Kidney (tissue), 14 donors: Measurements from ENCODE around the gene GIMAP1. TPM values are rescaled to one million over a fixed set of nuclear protein-coding genes. Genes with fewer than 3 reads are reported as not detected.

Experiments used
- DNase-seq, 5 donors: peaks; one replicate each; pipeline ENCODE4 v3.0.0-alpha.2; 2013 to 2020
- FAIRE-seq: peaks from 2 replicates; lab custom pipeline; 2012; peaks lifted over from hg19 to GRCh38; lab: Jason Lieb, UNC
- H3K27ac ChIP-seq, 2 donors: one replicate each; pipeline ENCODE4 v1.7.0; 2013; ENCODE audit warnings: low read depth in 2 of 2, low read length in 2 of 2, inconsistent platforms in 1 of 2
- H3K27me3 ChIP-seq: one replicate; pipeline ENCODE4 v1.7.1; 2013; ENCODE audit warnings: low read length, inconsistent platforms; ENCODE audit not compliant: control insufficient read depth, insufficient read depth
- H3K36me3 ChIP-seq, 3 donors: one replicate each; pipeline versions ENCODE4 v1.7.0 to v1.7.1; 2013; ENCODE audit warnings: low read length in 3 of 3, control low read depth in 1 of 3, inconsistent platforms in 1 of 3; ENCODE audit not compliant: insufficient read depth in 3 of 3, control insufficient read depth in 2 of 3
- H3K4me1 ChIP-seq, 3 donors: one replicate each; pipeline versions ENCODE4 v1.7.0 to v1.7.1; 2013; ENCODE audit warnings: low read length in 3 of 3, inconsistent platforms in 1 of 3, low read depth in 1 of 3; ENCODE audit not compliant: control insufficient read depth in 2 of 3, insufficient read depth in 2 of 3
- H3K4me3 ChIP-seq, 3 donors: one replicate each; pipeline versions ENCODE4 v1.7.0 to v1.8.1; 2013; ENCODE audit warnings: low read length in 3 of 3, control low read depth in 1 of 3, inconsistent platforms in 1 of 3
- H3K9ac ChIP-seq, 3 donors: one replicate each; pipeline versions ENCODE4 v1.7.0 to v1.7.1; 2013; ENCODE audit warnings: low read length in 3 of 3, control low read depth in 1 of 3, inconsistent platforms in 1 of 3
- H3K9me3 ChIP-seq, 3 donors: one replicate each; pipeline versions ENCODE4 v1.7.0 to v1.7.1; 2013; ENCODE audit warnings: low read length in 3 of 3, control low read depth in 1 of 3, inconsistent platforms in 1 of 3; ENCODE audit not compliant: control insufficient read depth in 2 of 3, insufficient read depth in 1 of 3
- intact Hi-C: fragments of 100-400 bp; cut with DNase I; formaldehyde crosslinking; loops from one replicate; pipeline ENCODE4 v1.11.1; 2022
- polyA plus RNA-seq: library from polyadenylated mRNA; stranded (reverse); fragments of 350-450 nt; fragmentation: Illumina TruSeq; extraction: RNeasy Lipid Tissue Mini Kit (QIAGEN cat#74804); gene quantifications from one replicate; pipeline ENCODE4 v1.2.3, GENCODE V29; 2014; ENCODE audit warnings: low read depth, low replicate concordance; ENCODE audit not compliant: insufficient read depth
- total RNA-seq: library from RNA; stranded (reverse); fragmentation: NEBNext Ultra II Directional; extraction: Animal tissue kit (Norgen Biotek cat#: 25700); gene quantifications from one replicate; pipeline ENCODE4 v1.2.1, GENCODE V29; 2021
- TF ChIP-seq, protein P1 (sequence below): IDR thresholded peaks from 3 replicates; pipeline ENCODE4 v1.5.1; 2012; ENCODE audit warnings: mild to moderate bottlenecking, moderate library complexity, borderline replicate concordance; ENCODE audit not compliant: insufficient read depth; ENCODE audit errors: extremely low read depth
- donor health status: control.
- donor health status: control.
- donor health status: control.
- donor health status: control.
- donor health status: control.
- donor health status: DM: yes; HTN: yes; CAD: no.
- donor health status: Normal renal cell carcinoma (clear cell type).

The GIMAP1 gene
- total and polyA plus RNA-seq, 2 donors from 2014 or later = 6.4 to 10.2 TPM

DNA sequence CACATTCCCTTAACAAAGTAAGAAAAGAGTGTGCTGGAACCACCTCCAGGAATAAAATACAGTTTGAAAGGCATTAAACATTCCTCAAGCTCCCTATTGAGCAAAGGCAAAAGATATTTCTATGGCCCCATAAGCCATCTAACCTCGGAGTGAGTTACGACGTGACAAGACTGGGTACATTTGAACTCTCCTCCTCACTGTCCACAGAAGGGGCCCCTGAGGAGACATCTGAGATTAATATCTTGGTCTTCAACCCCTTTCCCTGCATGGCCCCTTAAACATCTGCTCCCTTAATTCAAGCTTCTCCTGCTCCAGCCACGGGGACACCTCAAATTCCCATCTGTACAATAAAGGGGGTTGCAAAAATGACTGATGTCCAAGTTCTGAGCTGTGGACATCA lies 526 bp downstream of the GIMAP1 start:
- TF ChIP-seq, protein P1, sequence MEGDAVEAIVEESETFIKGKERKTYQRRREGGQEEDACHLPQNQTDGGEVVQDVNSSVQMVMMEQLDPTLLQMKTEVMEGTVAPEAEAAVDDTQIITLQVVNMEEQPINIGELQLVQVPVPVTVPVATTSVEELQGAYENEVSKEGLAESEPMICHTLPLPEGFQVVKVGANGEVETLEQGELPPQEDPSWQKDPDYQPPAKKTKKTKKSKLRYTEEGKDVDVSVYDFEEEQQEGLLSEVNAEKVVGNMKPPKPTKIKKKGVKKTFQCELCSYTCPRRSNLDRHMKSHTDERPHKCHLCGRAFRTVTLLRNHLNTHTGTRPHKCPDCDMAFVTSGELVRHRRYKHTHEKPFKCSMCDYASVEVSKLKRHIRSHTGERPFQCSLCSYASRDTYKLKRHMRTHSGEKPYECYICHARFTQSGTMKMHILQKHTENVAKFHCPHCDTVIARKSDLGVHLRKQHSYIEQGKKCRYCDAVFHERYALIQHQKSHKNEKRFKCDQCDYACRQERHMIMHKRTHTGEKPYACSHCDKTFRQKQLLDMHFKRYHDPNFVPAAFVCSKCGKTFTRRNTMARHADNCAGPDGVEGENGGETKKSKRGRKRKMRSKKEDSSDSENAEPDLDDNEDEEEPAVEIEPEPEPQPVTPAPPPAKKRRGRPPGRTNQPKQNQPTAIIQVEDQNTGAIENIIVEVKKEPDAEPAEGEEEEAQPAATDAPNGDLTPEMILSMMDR = no peak
- H3K9ac ChIP-seq = peak overlapping the region; percentile 1 to 63 (median 51)
- intact Hi-C loops = no loop called here

DNA sequence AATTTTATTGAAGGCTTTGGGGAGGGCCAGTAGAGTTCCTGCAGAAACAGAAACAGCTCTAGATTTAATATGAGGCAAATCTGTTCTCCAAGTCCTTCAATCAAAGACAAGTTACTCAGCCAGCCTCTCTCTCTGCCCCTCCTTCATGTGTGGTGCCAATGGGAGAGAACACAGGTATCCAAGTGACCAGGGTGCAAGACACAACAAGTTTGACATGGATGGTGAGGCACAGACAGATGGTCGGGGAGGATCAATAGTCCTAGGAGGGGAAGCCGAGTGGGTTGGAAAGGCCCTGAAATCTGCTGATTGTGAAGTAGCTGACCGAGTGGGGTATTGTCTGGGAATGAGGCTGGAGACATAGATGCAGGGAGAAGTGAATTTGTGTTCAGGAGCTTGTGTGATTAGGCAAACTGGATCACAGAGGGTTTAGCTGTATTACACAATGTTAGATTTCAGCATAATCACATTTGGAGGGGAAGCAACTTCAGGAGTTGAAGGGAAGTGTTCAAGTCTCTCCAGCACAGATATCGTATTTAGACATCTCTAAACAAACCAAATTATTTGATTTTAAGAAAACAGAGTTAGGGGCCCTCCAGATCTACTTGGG lies 1.5 kb downstream of the GIMAP1 start:
- TF ChIP-seq, protein P1 = no peak
- H3K27me3 ChIP-seq = no peaks in the 10 kb centered on the region
- peak overlapping the region in 1 of 3 donors; percentile 46 for H3K9ac ChIP-seq
- H3K4me1 ChIP-seq = peaks cover 0 to 2% (median 0%) of the 10 kb centered on the region in 3 donors
- FAIRE-seq (no peak), DNase-seq (no peak)
- no peaks in the 10 kb centered on the region for H3K36me3 ChIP-seq
- intact Hi-C loops = no loop called here
- peak overlapping the region in 2 of 3 donors; percentile 66 to 67 for H3K4me3 ChIP-seq
- H3K27ac ChIP-seq = no peak overlapping the region
- H3K9me3 ChIP-seq = peaks cover 0 to 4% (median 0%) of the 10 kb centered on the region in 3 donors

More for the DNA sequence above, 526 bp downstream of the GIMAP1 start:
- no peaks in the 10 kb centered on the region for H3K4me1 ChIP-seq
- H3K27me3 ChIP-seq = no peaks in the 10 kb centered on the region
- H3K36me3 ChIP-seq = no peaks in the 10 kb centered on the region
- H3K4me3 ChIP-seq = peak overlapping the region; percentile 31 to 67 (median 66)
- no peak for FAIRE-seq
- H3K27ac ChIP-seq = peak overlapping the region; percentile 32 to 58
- peaks cover 0 to 4% (median 0%) of the 10 kb centered on the region in 3 donors for H3K9me3 ChIP-seq
- no peak for DNase-seq

- Histone ChIP-seq H3K36me3 (no peaks in the 10 kb centered on the region), H3K27me3 (no peaks in the 10 kb centered on the region), H3K9ac (no peak overlapping the region), H3K4me1 (peaks cover 0 to 2% (median 0%) of the 10 kb centered on the region in 3 donors), H3K4me3 (no peak overlapping the region), H3K9me3 (peaks cover 0 to 4% (median 0%) of the 10 kb centered on the region in 3 donors), H3K27ac (no peak overlapping the region)
- TF ChIP-seq, protein P1 = no peak
- DNase-seq (no peak), FAIRE-seq (no peak)
- intact Hi-C loops = no loop called here
Observed at GRCh38 chr7:150719436-150719835, 3.0 kb downstream of the GIMAP1 start.
